K562 (cell line): ENCODE results near the gene CRADD. TPM values are rescaled to one million over a fixed set of nuclear protein-coding genes. Genes with fewer than 3 reads are reported as not detected.

ENCODE experiments used
- ADNP ChIP-seq: fragments of 200-800 bp; sonication (Bioruptor generic); IDR thresholded peaks from 2 replicates; pipeline ENCODE4 v1.6.1; 2016; ENCODE audit warnings: missing genetic modification characterization, missing compliant biosample characterization
- ARNT ChIP-seq, 2 experiments: fragments of 450-650 bp; IDR thresholded peaks; 2 replicates each; pipeline ENCODE4 v1.6.1; 2016; ENCODE audit warnings: mild to moderate bottlenecking in 1 of 2
- BACH1 ChIP-seq: fragments of 200-800 bp; sonication (Bioruptor generic); IDR thresholded peaks from 2 replicates; pipeline ENCODE4 v1.6.1; 2016; ENCODE audit warnings: missing genetic modification characterization, missing compliant biosample characterization
- BCOR ChIP-seq: fragments of 450-650 bp; IDR thresholded peaks from 2 replicates; pipeline ENCODE4 v1.6.1; 2016
- C11orf30 ChIP-seq: fragments of 450-650 bp; IDR thresholded peaks from 2 replicates; pipeline ENCODE4 v1.6.1; 2016; ENCODE audit warnings: low read depth, mild to moderate bottlenecking
- E2F5 ChIP-seq: sonication (generic); formaldehyde crosslinking; IDR thresholded peaks from 2 replicates; pipeline ENCODE4 v1.8.0; 2022; ENCODE audit warnings: mild to moderate bottlenecking, missing genetic modification reagents
- HES1 ChIP-seq: fragments of 450-650 bp; IDR thresholded peaks from 2 replicates; pipeline ENCODE4 v1.6.1; 2016; ENCODE audit warnings: low read depth, mild to moderate bottlenecking, moderate library complexity
- KLF16 ChIP-seq: IDR thresholded peaks from 2 replicates; pipeline ENCODE4 v1.6.1; 2016; ENCODE audit warnings: antibody characterized with exemption
- MAFF ChIP-seq: IDR thresholded peaks from 2 replicates; pipeline ENCODE4 v1.6.1; 2012; ENCODE audit warnings: low read length, improper control_type of control experiment
- MAZ ChIP-seq, 2 experiments: fragments of 450-650 bp in 1 of 2; sonication (generic) in 1 of 2; formaldehyde crosslinking; IDR thresholded peaks in 1 of 2; conservative IDR thresholded peaks in 1 of 2; 2 replicates each; pipeline versions ENCODE4 v1.4.0 to v1.5.0; 2020; ENCODE audit warnings: mild to moderate bottlenecking in 1 of 2, missing genetic modification reagents in 1 of 2
- NFATC3 ChIP-seq: fragments of 450-650 bp; IDR thresholded peaks from 2 replicates; pipeline ENCODE4 v1.6.1; 2017; ENCODE audit warnings: mild to moderate bottlenecking
- RB1 ChIP-seq: fragments of 450-650 bp; IDR thresholded peaks from 2 replicates; pipeline ENCODE4 v1.6.1; 2017; ENCODE audit warnings: low read depth, mild to moderate bottlenecking
- ZKSCAN8 ChIP-seq: fragments of 200-800 bp; sonication (Bioruptor generic); IDR thresholded peaks from 2 replicates; pipeline ENCODE4 v1.6.1; 2016; ENCODE audit warnings: missing genetic modification characterization, missing compliant biosample characterization
- ZNF316 ChIP-seq: fragments of 450-650 bp; IDR thresholded peaks from 2 replicates; pipeline ENCODE4 v1.6.1; 2016
- ZZZ3 ChIP-seq: fragments of 450-650 bp; IDR thresholded peaks from 2 replicates; pipeline ENCODE4 v1.6.1; 2016; ENCODE audit warnings: antibody characterized with exemption, mild to moderate bottlenecking, moderate library complexity
- polyA plus RNA-seq, 8 experiments: library from polyadenylated mRNA; depleted of rRNA in 4 of 8; stranded (reverse) in 5 of 8; unstranded in 3 of 8; fragments of >200 nt; fragmentation: Nextera tagmentation in 2 of 8; fragmentation: Illumina TruSeq in 1 of 8; extraction: Ambion mirVana in 2 of 8; extraction: Trizol in 1 of 8; gene quantifications; 2 replicates each; pipeline versions ENCODE4 v1.2.1 to v1.2.3, GENCODE V29; 2011 to 2014; ENCODE audit warnings: inconsistent platforms in 1 of 8, missing spikeins in 1 of 8
- total RNA-seq, 7 experiments: library from RNA; depleted of rRNA in 6 of 7; stranded (reverse); fragments of >200 nt in 6 of 7; fragmentation: Illumina TruSeq in 2 of 7; extraction: Trizol in 2 of 7; gene quantifications; 2 replicates each; pipeline versions ENCODE4 v1.2.1 to v1.2.3, GENCODE V29; 2011 to 2021; ENCODE audit warnings: low replicate concordance in 1 of 7

CRADD gene
- total and polyA plus RNA-seq, 9 of the 15 experiments (the other 6 are each of a cell fraction or from before 2014, with no cell fraction given) = 20.5 to 41.1 (median 25.9) TPM

- no peak for TF ChIP-seq E2F5 (CRISPR knock-in tag)
- TF ChIP-seq BCOR = peak; percentile 70
- peak in 1 of 2 experiments; percentile 14; a peak in 1 of 4 replicates for TF ChIP-seq ARNT (IDR thresholded peaks at IDR 0.05)
- peak; percentile 29; the same call in 1 of the 2 replicates for TF ChIP-seq ZKSCAN8
- TF ChIP-seq ADNP (tag) = peak; percentile 80
- TF ChIP-seq ZZZ3 = no peak
- TF ChIP-seq HES1 = no peak
- peak in 1 of 2 experiments; percentile 6; a peak in 1 of 4 replicates for TF ChIP-seq MAZ (CRISPR knock-in tag; conservative IDR thresholded peaks at IDR 0.05 in 1 of 2, IDR thresholded peaks at IDR 0.05 in 1 of 2)
- TF ChIP-seq RB1 = no peak
- peak; percentile 23; the same call in 1 of the 2 replicates for TF ChIP-seq MAFF
- peak; percentile 3; the same call in 1 of the 2 replicates for TF ChIP-seq KLF16
- TF ChIP-seq ZNF316 = peak; percentile 71
- peak; percentile 65; the same call in 1 of the 2 replicates for TF ChIP-seq C11orf30
- no peak for TF ChIP-seq BACH1 (tag)
- no peak for TF ChIP-seq NFATC3
- TF ChIP-seq, all 486 proteins: peak for 16
These were observed 90.3 kb downstream of the CRADD start (continued) for GRCh38 chr12:93767524-93767863.
